HL-60/S4 treated with phorbol 12-myristate 13-acetate at 8.2 ng/mL for 4 days and 3 days (cell line): ENCODE data around the gene PLD5.
"Not testable (repeated sequence)": the region's sequence is repeated elsewhere in the genome, so short reads cannot be mapped to it uniquely, and the experiment has no call there.

Source experiments
- in situ Hi-C: fragments of 300-500 bp; cut with MboI; formaldehyde crosslinking; loops from 2 replicates; pipeline ENCODE4 v1.15.0; 2022; ENCODE audit warnings: low sequenced_read_pairs

The PLD5 gene

DNA sequence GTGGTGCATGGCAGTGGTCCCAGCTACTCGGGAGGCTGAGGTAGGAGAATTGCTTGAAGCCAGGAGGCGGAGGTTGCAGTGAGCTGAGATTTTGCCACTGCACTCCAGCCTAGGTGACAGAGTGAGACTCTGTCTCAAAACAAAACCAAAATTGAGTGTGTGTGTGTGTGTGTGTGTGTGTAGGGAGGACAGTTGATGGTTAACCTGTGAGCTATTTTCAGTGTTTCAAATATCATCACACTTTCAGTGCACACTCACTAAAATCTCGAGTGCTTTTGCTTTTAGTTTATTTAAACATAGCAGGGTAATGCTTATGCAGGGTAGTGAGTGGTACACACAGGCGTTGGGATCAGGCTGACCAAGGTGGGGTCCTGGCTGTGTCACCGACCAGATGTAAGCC lies 344.7 kb downstream of the PLD5 start:
- in situ Hi-C loops, result not testable (repeated sequence)

DNA sequence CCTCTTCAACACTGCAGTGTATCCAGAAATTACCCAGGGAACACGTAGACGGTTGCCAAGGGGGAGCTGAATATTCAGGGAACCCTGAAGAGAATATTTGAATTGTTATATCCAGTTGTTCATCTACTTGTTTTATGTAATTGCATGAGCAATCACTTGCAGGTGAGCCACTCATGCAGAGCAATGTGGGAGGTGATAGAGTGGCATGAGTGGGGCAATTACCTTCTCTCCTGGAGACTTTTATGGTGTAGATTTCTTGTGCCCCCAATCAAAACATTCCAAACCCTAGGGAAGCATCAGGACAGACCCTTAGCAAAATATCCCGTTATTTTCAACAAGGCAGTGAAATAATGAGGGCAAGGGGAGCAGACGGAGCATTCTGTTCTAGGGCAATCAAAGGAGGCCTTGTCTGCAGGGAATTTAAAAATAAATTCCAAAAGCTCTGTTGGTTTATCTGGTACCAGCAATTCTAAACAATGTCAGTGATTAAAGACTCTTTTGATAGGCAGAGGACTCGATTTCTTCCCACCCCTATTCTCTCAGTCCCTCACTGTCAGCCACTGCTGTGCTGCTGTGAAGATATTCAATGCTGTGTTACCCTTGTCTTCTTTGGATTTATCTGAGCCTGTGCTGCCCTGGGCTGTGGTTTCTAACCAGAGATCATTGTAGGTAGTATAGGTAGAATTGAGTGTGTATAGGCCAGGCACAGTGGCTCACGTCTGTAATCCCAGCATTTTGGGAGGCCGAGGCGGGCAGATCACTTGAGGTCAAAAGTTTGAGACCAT lies 345.4 kb downstream of the PLD5 start:
- in situ Hi-C loops, result no loop called here

DNA sequence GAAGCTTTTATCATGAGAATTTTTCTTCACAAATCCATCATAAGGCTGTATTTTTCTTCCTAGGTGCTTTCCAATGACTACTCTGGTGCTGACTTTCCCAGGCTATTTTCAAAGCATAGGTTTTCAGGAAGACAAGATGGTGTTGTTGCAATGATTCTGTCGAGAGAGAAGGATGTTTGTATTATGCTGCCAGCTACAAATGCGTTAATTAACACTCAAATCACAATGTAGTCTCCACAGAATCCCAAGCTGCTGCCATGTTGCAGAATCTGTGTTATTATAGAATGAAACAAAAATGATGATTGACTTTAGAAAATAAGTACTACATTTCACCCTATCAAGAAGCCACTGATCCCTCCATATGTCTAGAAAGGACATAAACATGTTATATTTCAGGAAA lies 346.1 kb downstream of the PLD5 start:
- in situ Hi-C loops, result no loop called here

DNA sequence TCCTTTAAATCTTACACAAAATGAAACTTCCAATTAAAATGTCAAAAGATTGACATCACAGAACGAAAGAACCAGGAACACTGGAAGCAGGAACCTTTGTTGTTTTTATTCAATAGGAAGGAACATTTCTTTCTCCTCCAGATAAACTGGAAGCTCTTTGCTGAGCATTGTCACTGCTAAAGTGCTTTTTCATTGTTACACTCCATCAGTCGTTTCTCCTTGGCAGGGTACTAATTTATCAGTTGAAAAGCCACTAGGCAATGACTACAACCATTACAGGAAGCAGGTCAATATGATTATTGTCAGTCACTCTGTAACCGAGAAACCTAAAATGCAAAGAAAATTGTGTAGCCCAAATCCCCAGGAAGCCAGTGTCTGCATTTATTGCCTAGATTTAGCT lies 362.4 kb downstream of the PLD5 start:
- in situ Hi-C loops, result no loop called here

DNA sequence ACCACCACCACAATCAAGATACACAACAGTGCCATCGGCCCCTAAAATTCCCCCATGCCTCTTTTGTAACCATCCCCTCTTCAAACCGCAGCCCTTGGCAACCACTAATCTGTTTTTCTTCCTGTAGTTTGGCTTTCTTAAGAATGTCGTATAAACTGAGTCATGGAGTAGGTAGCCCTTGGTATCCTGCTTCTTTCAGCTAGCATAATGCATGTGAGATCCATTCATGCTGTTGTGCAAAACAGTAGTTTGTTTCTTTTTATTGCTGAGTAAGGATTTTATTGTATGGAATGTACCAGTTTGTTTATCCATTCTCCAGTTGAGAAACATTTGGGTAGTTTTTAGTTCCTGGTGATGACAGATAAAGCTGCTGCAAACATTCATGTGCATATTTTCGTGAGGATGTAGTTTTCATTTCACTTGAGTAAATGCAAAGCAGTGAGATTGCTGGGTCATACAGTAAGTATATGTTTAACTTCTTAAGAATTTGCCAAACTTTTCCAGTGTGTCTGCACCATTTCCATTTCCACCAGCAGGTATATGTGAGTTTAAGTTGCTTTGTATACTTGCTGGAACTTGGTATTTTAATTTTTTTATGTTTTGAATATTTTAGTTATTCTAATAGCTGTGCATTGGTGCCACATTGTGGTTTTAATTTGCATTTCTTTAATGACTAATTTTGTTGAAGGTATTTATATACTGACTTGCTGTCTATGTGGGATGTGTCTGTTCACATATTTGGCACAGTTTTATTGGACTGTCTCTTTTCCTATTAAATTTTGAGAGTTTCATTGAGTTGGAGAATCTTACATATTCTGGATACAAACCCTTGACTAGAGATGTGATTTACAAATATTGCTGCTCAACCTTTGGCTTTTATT lies 377.2 kb downstream of the PLD5 start:
- in situ Hi-C loops, result no loop called here

DNA sequence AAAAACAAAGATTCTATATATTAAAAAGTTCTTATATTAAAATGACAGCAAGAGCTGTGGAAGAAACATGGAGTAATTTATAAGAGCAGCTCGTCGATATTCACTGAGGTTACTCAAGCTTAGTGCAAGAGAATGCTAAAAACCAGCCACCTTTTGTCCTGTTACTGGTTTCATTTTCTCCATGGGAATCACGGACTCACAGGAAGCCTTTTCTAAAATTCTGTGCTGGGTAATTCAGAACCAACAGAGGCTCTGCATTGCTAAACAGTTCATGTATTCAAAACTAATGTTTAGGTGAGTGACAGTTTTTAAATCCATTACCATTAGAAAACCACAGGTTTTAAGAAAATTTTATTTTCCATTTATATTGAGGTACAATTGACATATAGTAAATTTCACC lies 377.8 kb downstream of the PLD5 start:
- in situ Hi-C loops, result no loop called here

DNA sequence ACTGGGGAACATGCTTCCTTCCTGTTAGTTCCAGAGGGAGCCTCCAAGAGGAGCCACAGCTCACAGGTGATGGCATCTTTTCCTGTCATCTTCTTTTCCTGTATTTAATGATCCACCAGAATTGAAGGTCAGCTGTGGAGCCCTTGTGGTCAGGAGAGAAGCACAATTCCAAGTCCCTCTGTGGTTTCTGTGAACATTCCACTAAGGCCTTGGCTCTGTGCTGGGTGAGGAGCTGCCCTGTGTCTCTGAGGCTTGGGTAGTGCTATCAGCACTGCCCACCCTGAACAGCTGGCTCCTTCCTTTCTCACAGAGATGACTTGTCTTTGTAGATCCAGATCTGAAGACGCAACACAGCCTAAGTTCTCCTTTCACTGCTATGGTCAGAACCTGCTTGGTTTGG lies 383.7 kb downstream of the PLD5 start:
- in situ Hi-C loops, result no loop called here

DNA sequence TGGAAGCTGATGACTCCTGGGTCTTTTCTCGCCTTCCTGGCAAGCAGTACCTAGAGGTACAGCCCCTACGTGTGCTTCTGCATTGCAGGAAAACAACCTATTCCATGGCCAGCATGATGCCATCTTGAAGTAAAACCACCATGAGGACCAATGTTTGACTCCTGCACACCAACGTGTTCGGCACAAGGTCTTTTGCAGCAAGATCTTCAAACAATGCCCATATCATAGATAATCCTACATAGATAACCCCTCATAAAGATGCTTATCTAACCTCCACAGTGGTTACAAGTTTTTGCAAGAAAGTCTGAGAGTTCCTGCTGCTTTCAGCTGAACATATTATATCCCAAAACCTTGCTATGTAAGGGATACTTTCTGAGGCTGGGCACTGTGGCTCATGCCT lies 384.5 kb downstream of the PLD5 start:
- in situ Hi-C loops, result no loop called here

DNA sequence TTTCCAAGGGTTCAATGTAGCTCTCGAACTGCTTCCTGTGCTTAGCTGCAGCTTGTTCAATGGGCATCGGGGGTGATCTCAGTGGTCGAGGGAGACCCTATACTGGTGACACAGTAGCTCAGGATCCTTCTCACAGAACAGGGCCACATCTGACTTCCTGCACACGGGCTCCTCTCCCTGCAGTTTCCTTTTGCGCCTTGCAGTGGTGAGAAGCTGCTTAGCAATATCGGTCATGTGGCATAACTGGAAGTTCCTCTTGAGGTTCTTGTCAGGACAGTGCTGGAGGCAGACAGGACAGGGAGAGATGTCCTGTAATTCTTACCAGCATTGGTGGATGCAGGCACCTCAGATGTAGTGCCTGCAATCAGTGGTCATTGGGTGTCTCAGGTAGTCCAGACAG lies 385.1 kb downstream of the PLD5 start:
- in situ Hi-C loops, result no loop called here

DNA sequence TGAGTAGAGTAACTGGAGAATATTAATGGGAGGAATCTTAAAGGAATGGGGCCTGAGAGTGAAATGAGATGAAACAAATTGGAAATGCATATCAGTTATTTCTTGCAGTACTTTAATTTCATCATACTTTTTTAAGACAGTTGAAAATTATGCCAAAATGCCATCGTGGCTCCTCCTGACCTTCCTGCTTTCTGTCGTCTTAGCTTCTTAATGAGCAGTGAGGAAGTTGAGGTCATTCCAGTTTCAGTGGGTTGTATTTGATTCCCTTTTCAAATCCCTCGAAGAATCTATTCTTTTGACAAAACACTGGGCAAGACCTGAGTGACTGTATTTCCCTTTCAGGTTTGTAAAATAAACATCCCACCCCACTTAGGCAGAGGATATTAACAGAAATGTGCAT lies 390.7 kb downstream of the PLD5 start:
- in situ Hi-C loops, result no loop called here

DNA sequence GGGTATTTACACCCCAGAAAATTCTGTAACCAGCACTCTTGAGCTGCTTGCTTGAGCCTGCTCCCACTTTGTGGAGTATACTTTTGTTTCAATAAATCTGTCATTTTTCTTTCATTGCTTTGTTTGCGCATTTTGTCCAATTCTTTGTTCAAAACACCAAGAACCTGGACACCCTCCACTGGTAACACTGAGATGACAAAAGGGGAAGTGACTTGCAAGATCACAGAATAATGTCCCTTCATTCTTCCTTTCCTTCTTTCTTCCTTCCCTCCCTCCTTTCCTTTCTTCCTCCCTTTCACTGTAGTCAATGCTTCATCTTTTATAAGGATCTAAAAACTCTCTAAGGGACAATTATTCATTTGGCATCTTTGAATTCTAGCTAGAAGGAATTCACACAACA lies 391.1 kb downstream of the PLD5 start:
- in situ Hi-C loops, result no loop called here

DNA sequence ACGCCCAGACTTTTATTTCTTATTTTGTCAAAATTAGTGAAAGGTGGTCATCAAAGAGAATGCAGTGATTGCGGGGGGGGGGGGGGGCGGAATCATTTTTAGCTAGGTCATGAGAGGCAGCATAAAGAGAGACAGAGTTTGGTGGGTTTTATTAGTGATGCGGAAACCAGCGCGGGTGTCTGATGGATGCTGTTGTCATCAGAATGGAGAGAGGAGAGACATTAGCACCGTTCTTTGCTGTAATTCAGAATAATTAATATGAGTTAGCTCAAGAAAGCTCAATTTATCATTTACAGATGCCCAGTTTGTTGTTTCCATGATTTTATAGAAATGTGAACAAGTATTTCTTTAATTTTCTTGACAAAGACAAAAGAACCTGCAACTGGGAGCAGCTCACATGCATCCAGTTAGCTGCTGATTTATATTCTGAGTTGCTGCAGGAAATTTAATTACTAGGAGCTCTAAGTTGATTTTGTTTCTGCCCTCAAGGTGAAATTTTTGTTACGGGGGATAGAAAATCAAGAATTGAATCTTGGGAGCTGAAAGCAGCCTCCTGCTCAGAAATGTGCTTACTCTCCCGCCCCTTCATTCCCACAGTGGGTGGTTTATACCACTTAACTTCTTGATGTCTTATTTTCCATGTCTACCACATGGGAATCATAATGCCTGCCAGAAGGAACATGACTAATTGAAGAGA lies 392.2 kb downstream of the PLD5 start:
- in situ Hi-C loops, result no loop called here

DNA sequence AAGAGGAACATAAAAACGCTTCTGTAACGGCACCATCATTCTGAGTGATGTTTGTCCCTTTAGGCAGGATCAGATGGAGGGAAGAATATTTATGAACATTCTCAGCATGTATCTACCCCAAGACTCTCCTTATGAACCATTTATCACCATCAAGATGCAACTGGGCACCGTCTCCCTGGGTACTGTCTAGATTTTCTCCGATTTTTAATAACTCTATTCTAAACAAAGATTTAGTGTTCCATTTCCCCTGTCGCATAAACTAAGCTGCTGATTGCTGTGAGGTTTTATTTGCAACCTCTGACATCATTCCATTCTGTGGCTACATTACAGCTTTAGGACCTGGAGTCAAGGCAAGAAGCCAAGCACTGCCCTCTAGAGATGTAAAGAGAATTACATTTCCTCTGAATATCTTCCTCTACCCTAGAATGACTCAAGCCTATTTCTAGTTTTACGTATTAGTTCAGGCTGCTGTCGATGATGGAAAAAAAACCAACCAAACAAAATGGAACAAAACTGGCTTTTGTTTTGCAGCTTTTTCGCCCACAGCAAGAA lies 395.5 kb downstream of the PLD5 start:
- in situ Hi-C loops, result no loop called here

DNA sequence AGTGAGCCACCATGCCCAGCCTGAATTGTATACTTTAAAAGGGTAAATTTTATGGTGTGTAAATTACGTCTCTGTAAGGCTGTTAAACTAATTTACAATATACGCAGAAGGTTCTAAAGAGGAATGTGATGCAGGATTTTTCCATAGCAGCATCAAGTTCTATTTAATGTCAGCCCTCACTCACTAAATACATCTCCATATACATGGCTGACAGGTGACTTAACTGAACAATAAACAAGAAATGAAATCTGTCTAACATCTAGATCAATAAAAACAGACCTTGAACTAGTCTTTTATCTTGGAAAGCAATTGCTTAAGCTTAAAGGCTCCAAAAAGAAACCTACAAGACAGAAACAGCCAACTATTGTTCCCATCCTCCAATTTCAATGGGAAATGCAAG lies 404.1 kb downstream of the PLD5 start:
- in situ Hi-C loops, result no loop called here

DNA sequence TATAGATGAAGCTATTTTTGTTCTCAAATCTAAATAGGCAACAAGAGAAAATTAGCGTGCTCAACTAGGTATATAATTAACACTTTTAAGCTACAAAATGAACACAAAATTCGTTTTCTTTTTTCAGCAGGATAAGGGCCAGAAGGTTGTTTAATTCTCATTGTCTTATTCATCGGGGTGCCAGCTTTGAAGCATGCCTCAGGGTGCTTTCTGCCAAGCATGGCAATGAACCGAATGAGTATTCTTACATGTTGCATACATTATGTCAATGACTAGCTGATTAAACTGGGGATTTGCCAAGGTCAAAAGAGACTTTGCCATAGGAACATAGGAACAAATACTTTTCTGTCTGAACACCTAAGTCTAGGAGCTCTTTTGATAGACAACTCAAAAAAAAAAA lies 423.6 kb downstream of the PLD5 start:
- in situ Hi-C loops, result no loop called here

DNA sequence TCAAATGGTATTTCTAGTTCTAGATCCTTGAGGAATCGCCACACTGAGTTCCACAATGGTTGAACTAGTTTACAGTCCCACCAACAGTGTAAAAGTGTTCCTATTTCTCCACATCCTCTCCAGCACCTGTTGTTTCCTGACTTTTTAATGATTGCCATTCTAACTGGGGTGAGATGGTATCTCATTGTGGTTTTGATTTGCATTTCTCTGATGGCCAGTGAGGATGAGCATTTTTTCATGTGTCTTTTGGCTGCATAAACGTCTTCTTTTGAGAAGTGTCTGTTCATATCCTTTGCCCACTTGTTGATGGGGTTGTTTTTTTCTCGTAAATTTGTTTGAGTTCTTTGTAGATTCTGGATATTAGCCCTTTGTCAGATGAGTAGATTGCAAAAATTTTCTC lies 427.2 kb downstream of the PLD5 start:
- in situ Hi-C loops, result not testable (repeated sequence)

DNA sequence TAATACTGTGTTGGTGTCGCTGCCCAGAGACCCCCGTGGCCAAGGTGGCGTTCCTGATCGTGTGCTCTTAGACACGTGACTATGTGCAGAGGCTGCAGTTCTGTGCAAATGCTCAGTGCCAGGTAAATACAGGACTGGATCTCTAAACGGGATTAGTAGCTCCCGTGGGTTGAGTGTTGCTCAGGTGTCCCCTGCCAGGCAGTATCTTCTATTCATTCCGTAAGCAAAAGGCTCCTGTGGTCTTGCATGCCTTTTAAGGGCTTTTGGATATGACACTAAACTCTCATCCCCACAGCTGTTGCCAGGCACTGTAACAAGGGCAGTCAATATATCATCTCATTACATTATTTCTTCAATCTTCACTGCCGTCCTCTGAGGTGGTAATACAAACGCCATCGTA lies 431.4 kb downstream of the PLD5 start:
- in situ Hi-C loops, result no loop called here

DNA sequence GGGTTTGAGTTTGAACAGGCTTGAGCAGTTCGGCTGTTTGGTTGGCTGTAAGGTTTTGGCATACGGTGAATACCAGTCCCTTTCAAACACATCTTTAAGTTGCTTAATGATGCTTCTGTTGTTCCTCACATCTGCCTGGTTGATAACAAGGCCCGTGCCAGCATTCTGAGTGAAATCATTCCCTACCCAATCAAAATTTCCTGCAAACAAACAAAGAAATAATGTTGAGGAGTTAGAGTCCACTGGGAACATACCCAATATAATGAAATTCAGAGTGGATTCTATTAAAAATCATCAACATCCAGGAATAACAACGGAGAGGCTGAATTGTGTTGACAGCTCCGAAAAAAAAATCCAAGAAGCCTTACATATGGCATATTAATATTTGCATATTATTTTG lies 434.6 kb downstream of the PLD5 start:
- in situ Hi-C loops, result no loop called here

DNA sequence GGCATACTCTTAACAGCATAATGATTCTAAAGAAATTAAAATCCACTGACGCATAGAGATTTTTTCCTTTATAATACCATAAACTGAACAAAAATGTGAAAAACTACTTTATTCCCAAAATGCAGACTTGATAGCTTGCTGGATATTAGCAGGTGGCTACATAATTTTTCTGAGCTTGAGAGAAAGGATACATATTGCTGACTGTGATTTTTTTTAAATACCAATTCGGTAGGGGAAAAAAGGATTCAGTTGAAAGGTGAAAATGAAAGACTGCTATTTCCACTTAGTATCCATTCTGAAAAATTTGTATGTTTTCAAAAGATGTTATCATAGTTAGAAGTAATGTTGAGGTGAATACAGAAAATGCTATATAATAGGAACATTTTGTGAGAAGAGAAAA lies 435.6 kb downstream of the PLD5 start:
- in situ Hi-C loops, result no loop called here

DNA sequence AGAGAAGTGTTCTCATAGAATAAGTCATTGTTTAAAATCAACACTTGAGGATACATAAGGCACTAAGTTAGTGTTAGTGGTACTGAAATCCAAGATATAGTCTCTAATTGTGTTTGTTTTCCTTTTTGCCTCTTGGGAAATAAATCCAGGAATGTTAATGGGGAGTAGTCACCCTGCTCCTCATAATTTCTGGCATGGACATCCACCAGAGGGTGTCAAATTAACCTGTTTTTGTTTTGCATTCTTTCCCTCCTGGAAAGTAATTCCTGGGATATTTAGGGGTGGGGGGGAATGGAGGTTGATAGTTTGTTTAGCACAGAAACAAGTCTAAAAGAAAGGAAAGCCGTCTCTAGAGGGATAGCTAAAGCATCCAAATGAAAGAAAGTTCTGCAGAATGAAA lies 437.8 kb downstream of the PLD5 start:
- in situ Hi-C loops, result no loop called here

DNA sequence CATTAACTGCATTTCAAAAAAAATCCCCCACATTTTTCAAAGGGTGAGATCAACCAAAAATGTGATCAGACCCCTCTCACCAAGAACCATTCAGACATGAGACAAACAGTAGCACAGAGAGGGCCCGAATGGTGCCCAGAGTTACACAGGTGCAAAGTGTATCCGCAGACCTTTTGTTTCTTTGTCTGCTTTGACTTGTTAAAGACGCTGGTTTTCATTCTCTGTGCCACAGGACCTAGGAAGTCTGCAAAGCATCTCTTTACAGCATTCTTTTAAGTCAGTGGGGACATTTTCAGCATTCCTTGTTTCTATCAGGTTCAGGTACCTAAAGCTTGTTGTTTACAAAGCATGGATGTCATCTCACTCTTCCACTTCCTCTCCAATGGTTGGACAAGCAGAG lies 438.4 kb downstream of the PLD5 start:
- in situ Hi-C loops, result no loop called here
